Measurements from ENCODE around the gene ACTBL2.

GRCh38 chr5:57458443-57458842 is 24.2 kb downstream of the ACTBL2 start:
- TF ChIP-seq CTCF (IDR thresholded peaks at IDR 0.05): no peak
- TF ChIP-seq POLR2A (IDR thresholded peaks at IDR 0.05): no peak
- no peak for TF ChIP-seq EP300 (IDR thresholded peaks at IDR 0.05)

Measured in tibial nerve (tissue), 4 donors.